Adrenal gland (tissue), 5 donors: ENCODE results near the gene ETFA.

Experiments used
- CTCF ChIP-seq, 6 experiments: fragments of 450-650 bp in 4 of 6; fragments of 200-600 bp in 2 of 6; sonication (generic) in 1 of 6; IDR thresholded peaks; 1 replicate in 5 of 6; 2 replicates in 1 of 6; pipeline versions ENCODE4 v1.5.1 to v1.8.0; 2016 to 2021; ENCODE audit warnings: antibody characterized with exemption in 6 of 6, mild to moderate bottlenecking in 2 of 6, moderate library complexity in 1 of 6
- POLR2A ChIP-seq, 2 donors: fragments of 450-650 bp; IDR thresholded peaks; one replicate each; pipeline ENCODE4 v1.6.1; 2017; ENCODE audit warnings: antibody characterized with exemption in 2 of 2, mild to moderate bottlenecking in 2 of 2, moderate library complexity in 1 of 2
- donor health status: DM: no; HTN: no; CAD: no.

DNA sequence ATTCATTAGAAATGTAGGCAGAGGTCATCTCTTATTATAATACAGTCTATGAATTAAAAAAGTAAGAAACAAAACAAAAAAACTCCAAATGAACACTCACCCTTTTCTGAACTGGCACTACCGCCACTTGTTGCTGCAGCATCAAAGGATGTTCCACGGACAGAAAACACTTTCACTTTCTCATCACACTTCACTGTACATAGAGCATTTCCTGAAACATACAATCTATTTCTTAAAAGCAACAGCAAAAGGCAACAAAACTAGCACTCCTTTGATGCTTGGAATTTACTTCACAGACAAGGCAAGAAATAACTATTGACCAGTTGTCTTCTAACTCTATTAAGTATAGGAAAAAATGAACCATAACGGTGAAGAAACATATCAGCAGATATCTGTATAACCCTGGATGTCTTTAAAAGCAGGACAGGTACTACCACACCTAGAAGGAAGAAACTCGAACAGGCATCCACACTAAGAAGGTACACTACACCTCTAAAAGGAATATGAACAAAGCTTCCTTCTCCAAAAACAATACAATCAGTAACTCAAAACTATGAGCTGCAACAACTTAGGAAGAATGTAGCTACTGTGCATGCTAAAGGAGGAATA is 24.9 kb downstream of the ETFA start:
- TF ChIP-seq POLR2A (IDR thresholded peaks at IDR 0.05) (no peak), CTCF (IDR thresholded peaks at IDR 0.05) (no peak)
